ENCODE data around the gene ARPC2. TPM values are rescaled to one million over a fixed set of nuclear protein-coding genes. Genes with fewer than 3 reads are reported as not detected.

ARPC2 gene
- polyA plus RNA-seq, 1 donor (not counting 4 experiments of a cell fraction or from before 2014, with no cell fraction given) = 1,121 TPM

- FAIRE-seq (no peak), DNase-seq (ENCODE audit: low read depth, low spot score) (no peak)
- H3K9ac ChIP-seq (ENCODE audit: control insufficient read depth, extremely low read depth, insufficient read depth, low read length) = no peak overlapping the region
- no peaks in the 10 kb centered on the region for H3K9me1 ChIP-seq (ENCODE audit: control insufficient read depth, extremely low read depth, insufficient read depth, low read length)
- no peak overlapping the region for H3K4me2 ChIP-seq (ENCODE audit: control insufficient read depth, extremely low read depth, insufficient read depth, low read depth, low read length)
- H3K4me1 ChIP-seq (ENCODE audit: control insufficient read depth, extremely low read depth, insufficient read depth, low read length) = no peaks in the 10 kb centered on the region
- no peak overlapping the region for H3K27ac ChIP-seq (ENCODE audit: control insufficient read depth, insufficient read depth, low read length)
- H4K20me1 ChIP-seq (ENCODE audit: control insufficient read depth, extremely low read depth, insufficient read depth, low read length) = peaks cover 8% of the 10 kb centered on the region
- peaks cover 64% of the 10 kb centered on the region for H3K79me2 ChIP-seq (ENCODE audit: control insufficient read depth, insufficient read depth, low read length)
- no peaks in the 10 kb centered on the region for H3K9me3 ChIP-seq (ENCODE audit: control insufficient read depth, low read depth, low read length)
- no peak overlapping the region for H3K4me3 ChIP-seq (ENCODE audit: control insufficient read depth in 2 of 3, extremely low read depth in 1 of 3, insufficient read depth in 2 of 3, low read depth in 1 of 3, low read length in 3 of 3)
- H3K27me3 ChIP-seq (ENCODE audit: control insufficient read depth, extremely low read depth, insufficient read depth, low read length) = no peaks in the 10 kb centered on the region
- peaks cover 40 to 51% of the 10 kb centered on the region in 2 experiments for H3K36me3 ChIP-seq (ENCODE audit: control insufficient read depth in 2 of 2, extremely low read depth in 1 of 2, insufficient read depth in 2 of 2, low read length in 2 of 2)
- TF ChIP-seq EZH2 (IDR thresholded peaks at IDR 0.05; ENCODE audit: low read length) = no peak
- TF ChIP-seq, protein P1, sequence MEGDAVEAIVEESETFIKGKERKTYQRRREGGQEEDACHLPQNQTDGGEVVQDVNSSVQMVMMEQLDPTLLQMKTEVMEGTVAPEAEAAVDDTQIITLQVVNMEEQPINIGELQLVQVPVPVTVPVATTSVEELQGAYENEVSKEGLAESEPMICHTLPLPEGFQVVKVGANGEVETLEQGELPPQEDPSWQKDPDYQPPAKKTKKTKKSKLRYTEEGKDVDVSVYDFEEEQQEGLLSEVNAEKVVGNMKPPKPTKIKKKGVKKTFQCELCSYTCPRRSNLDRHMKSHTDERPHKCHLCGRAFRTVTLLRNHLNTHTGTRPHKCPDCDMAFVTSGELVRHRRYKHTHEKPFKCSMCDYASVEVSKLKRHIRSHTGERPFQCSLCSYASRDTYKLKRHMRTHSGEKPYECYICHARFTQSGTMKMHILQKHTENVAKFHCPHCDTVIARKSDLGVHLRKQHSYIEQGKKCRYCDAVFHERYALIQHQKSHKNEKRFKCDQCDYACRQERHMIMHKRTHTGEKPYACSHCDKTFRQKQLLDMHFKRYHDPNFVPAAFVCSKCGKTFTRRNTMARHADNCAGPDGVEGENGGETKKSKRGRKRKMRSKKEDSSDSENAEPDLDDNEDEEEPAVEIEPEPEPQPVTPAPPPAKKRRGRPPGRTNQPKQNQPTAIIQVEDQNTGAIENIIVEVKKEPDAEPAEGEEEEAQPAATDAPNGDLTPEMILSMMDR (optimal IDR thresholded peaks at IDR 0.05 in 1 of 3, IDR thresholded peaks at IDR 0.05 in 1 of 3, conservative IDR thresholded peaks at IDR 0.05 in 1 of 3; ENCODE audit: extremely low read depth in 1 of 3, insufficient read depth in 2 of 3, low read length in 3 of 3) = no peak
- dilution Hi-C loops (cut with MboI; ENCODE audit: extremely low pct_ligation_motif_present, low sequenced_read_pairs) = no loop called here
- no peak overlapping the region for H2AFZ ChIP-seq (ENCODE audit: control insufficient read depth, low read length)
Observed at GRCh38 chr2:218236829-218237228, 19.8 kb downstream of the ARPC2 start.

GRCh38 chr2:218238887-218239286, 21.9 kb downstream of the ARPC2 start:
- no peak overlapping the region for H3K9ac ChIP-seq (ENCODE audit: control insufficient read depth, extremely low read depth, insufficient read depth, low read length)
- FAIRE-seq = no peak
- H3K9me3 ChIP-seq (ENCODE audit: control insufficient read depth, low read depth, low read length) = no peaks in the 10 kb centered on the region
- H3K9me1 ChIP-seq (ENCODE audit: control insufficient read depth, extremely low read depth, insufficient read depth, low read length) = no peaks in the 10 kb centered on the region
- peaks cover 7% of the 10 kb centered on the region for H4K20me1 ChIP-seq (ENCODE audit: control insufficient read depth, extremely low read depth, insufficient read depth, low read length)
- DNase-seq (ENCODE audit: low read depth, low spot score) = no peak
- peaks cover 56% of the 10 kb centered on the region for H3K79me2 ChIP-seq (ENCODE audit: control insufficient read depth, insufficient read depth, low read length)
- peaks cover 44 to 47% of the 10 kb centered on the region in 2 experiments for H3K36me3 ChIP-seq (ENCODE audit: control insufficient read depth in 2 of 2, extremely low read depth in 1 of 2, insufficient read depth in 2 of 2, low read length in 2 of 2)
- H3K27ac ChIP-seq (ENCODE audit: control insufficient read depth, insufficient read depth, low read length) = no peak overlapping the region
- no peak overlapping the region for H3K4me2 ChIP-seq (ENCODE audit: control insufficient read depth, extremely low read depth, insufficient read depth, low read depth, low read length)
- no peaks in the 10 kb centered on the region for H3K27me3 ChIP-seq (ENCODE audit: control insufficient read depth, extremely low read depth, insufficient read depth, low read length)
- no peak overlapping the region for H2AFZ ChIP-seq (ENCODE audit: control insufficient read depth, low read length)
- H3K4me3 ChIP-seq (ENCODE audit: control insufficient read depth in 2 of 3, extremely low read depth in 1 of 3, insufficient read depth in 2 of 3, low read depth in 1 of 3, low read length in 3 of 3) = no peak overlapping the region
- TF ChIP-seq, protein P1 (optimal IDR thresholded peaks at IDR 0.05 in 1 of 3, IDR thresholded peaks at IDR 0.05 in 1 of 3, conservative IDR thresholded peaks at IDR 0.05 in 1 of 3; ENCODE audit: extremely low read depth in 1 of 3, insufficient read depth in 2 of 3, low read length in 3 of 3) = no peak
- no peak for TF ChIP-seq EZH2 (IDR thresholded peaks at IDR 0.05; ENCODE audit: low read length)
- dilution Hi-C loops (cut with MboI; ENCODE audit: extremely low pct_ligation_motif_present, low sequenced_read_pairs) = no loop called here
- no peaks in the 10 kb centered on the region for H3K4me1 ChIP-seq (ENCODE audit: control insufficient read depth, extremely low read depth, insufficient read depth, low read length)

Measured in keratinocyte (primary cell).